Activated CD4-positive, CD25-positive, alpha-beta regulatory T cell (primary cell): Measurements from ENCODE around the gene ARHGAP24.
A peak's percentile ranks its signal among the peaks of the same experiment; 100 is the strongest.
"Not testable (repeated sequence)": the region's sequence is repeated elsewhere in the genome, so short reads cannot be mapped to it uniquely, and the experiment has no call there.

Experiments used
- DNase-seq, 4 experiments: peaks; one replicate each; lab custom pipeline; 2025; lab: John Stamatoyannopoulos, UW

Gene ARHGAP24

GRCh38 chr4:85482010-85482738 lies 7.2 kb downstream of the ARHGAP24 start:
- DNase-seq = no peak

GRCh38 chr4:85486425-85487086 lies 11.6 kb downstream of the ARHGAP24 start:
- DNase-seq = no peak

- DNase-seq = no peak
Observed at GRCh38 chr4:85488416-85488815, 13.5 kb downstream of the ARHGAP24 start.

- no peak for DNase-seq
Observed at GRCh38 chr4:85489273-85489981, 14.5 kb downstream of the ARHGAP24 start.

- no peak for DNase-seq
Observed at GRCh38 chr4:85491527-85491926, 16.6 kb downstream of the ARHGAP24 start.

- DNase-seq = no peak
Observed at GRCh38 chr4:85492336-85492735, 17.4 kb downstream of the ARHGAP24 start.

GRCh38 chr4:85495621-85496020 lies 20.7 kb downstream of the ARHGAP24 start:
- DNase-seq = no peak

GRCh38 chr4:85496126-85496849 lies 21.3 kb downstream of the ARHGAP24 start:
- no peak for DNase-seq

GRCh38 chr4:85496933-85497332 lies 22.0 kb downstream of the ARHGAP24 start:
- DNase-seq = no peak

GRCh38 chr4:85498068-85498733 lies 23.3 kb downstream of the ARHGAP24 start:
- DNase-seq = peak in 1 of 4 experiments; percentile 0

GRCh38 chr4:85499573-85499972 lies 24.6 kb downstream of the ARHGAP24 start:
- no peak for DNase-seq

- no peak for DNase-seq
Observed at GRCh38 chr4:85500110-85500867, 25.3 kb downstream of the ARHGAP24 start.

GRCh38 chr4:85501145-85501544 lies 26.2 kb downstream of the ARHGAP24 start:
- DNase-seq = not testable (repeated sequence)

GRCh38 chr4:85508654-85509053 lies 33.7 kb downstream of the ARHGAP24 start:
- DNase-seq = no peak

GRCh38 chr4:85509882-85510631 lies 35.1 kb downstream of the ARHGAP24 start:
- no peak for DNase-seq

GRCh38 chr4:85510632-85510984 lies 35.7 kb downstream of the ARHGAP24 start:
- no peak for DNase-seq

GRCh38 chr4:85512446-85513205 lies 37.7 kb downstream of the ARHGAP24 start:
- DNase-seq = no peak

- no peak for DNase-seq
Observed at GRCh38 chr4:85514117-85514516, 39.2 kb downstream of the ARHGAP24 start.

GRCh38 chr4:85514783-85515182 lies 39.8 kb downstream of the ARHGAP24 start:
- DNase-seq = no peak

- DNase-seq = no peak
Observed at GRCh38 chr4:85515701-85516100, 40.8 kb downstream of the ARHGAP24 start.
